Ramos (cell line): ENCODE measurements around the gene VTA1.
"Not testable (repeated sequence)": the region's sequence is repeated elsewhere in the genome, so short reads cannot be mapped to it uniquely, and the experiment has no call there.

Source experiments
- in situ Hi-C: fragments of 300-500 bp; cut with MboI; formaldehyde crosslinking; loops from one replicate; pipeline ENCODE4 v1.14.3; 2022; ENCODE audit warnings: low sequenced_read_pairs; ENCODE audit not compliant: unreplicated experiment

Gene VTA1

GRCh38 chr6:142222022-142222421, 75.0 kb downstream of the VTA1 start:
- in situ Hi-C loops: no loop called here

DNA sequence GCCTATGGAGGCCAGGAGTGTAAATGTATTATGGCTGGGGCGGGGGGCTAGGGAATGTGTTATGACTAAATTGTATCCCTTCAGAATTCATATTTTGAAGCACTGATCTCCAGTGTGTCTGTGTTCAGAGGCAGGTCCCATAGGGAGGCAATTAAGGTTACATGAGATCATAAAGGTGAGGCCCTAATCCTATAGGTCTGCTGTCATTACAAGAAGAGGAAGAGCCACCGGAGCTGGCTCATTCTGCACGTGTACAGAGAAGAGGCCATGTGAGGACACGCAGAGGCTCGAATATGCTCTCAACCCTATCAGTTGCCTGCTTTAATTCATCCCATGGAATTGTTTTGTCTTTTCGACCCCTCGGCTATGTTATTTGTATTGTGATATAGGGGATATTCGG, 76.9 kb downstream of the VTA1 start:
- in situ Hi-C loops: no loop called here

GRCh38 chr6:142225115-142225514, 78.1 kb downstream of the VTA1 start:
- in situ Hi-C loops: no loop called here

DNA sequence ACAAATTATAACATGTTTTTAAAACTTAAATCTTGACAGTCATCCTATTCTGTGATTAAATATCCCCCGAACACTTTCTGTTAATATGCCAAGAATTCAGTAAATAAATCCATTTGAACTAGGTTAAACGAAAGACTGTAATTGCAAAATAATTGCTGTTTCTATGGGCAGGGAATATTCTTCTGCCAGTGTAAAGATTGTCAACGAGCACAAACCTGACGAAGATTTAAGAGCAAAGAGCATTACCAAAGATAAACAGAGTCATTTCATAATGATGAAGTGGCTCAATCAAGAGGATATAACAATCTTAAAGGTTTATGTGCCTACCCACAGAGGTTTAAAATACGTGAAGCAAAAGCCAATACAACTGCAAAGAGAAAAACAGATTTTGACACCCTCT, 78.5 kb downstream of the VTA1 start:
- in situ Hi-C loops: no loop called here

DNA sequence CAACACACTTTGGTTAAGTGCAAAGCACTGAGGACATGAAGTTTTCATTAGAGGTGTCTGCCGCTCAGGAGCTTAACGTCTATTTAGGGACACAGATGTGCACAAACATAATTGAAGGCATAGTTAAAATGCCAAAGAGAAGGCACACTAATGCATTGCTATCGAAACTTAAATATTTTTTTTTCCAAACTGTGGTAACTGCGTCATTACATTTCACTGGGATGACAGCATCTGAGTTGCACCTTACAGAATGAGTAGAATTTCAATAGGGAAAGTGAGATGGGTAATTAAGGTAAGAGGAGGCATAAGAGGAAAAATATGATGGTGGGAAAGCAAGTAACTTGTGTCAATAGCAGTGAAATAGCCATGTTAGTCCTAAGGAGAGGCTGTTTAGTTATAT, 79.7 kb downstream of the VTA1 start:
- in situ Hi-C loops: no loop called here

DNA sequence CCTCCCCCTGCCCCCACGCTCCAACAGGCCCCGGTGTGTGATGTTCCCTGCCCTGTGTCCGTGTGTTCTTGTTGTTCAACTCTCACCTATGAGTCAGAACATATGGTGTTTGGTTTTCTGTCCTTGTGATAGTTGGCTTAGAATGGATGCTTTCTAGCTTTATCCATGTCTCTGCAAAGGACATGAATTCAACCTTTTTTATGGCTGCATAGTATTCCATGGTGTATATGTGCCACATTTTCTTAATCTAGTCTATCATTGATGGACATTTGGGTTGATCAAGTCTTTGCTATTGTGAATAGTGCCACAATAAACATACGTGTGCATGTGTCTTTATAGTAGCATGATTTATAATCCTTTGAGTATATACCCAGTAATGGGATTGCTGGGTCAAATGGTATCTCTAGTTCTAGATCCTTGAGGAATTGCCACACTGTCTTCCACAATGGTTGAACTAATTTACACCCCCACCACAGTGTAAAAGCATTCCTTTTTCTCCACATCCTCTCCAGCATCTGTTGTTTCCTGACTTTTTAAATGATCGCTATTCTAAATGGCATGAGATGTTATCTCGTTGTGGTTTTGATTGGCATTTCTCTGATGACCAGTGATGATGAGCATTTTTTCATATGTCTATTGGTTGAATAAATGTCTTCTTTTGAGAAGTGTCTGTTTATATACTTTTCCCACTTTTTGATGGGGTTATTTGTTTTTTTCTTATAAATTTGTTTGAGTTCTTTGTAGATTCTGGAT, 82.6 kb downstream of the VTA1 start:
- in situ Hi-C loops: not testable (repeated sequence)

GRCh38 chr6:142232206-142233044, 85.4 kb downstream of the VTA1 start:
- in situ Hi-C loops: not testable (repeated sequence)

- in situ Hi-C loops: no loop called here
These were observed 87.1 kb downstream of the VTA1 start for GRCh38 chr6:142233945-142234682.

DNA sequence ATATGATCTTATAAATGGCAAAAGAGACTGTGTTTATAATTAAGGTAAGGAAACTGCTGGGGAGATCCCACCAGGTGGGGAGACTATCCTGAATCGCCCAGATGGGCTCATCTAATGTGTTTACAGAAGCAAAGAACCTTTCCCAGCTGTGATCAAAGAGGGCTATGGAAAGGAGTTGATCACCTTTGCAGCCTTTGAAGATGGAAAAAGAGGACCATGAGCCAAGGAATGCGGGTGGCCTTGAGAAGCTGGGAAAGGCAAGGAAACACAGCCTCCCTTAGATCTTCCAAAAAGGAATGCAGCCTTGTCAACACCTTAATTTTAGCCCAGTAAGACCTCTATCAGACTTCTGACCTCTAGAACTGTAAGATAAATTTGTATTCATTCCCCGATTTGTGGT, 88.2 kb downstream of the VTA1 start:
- in situ Hi-C loops: no loop called here

DNA sequence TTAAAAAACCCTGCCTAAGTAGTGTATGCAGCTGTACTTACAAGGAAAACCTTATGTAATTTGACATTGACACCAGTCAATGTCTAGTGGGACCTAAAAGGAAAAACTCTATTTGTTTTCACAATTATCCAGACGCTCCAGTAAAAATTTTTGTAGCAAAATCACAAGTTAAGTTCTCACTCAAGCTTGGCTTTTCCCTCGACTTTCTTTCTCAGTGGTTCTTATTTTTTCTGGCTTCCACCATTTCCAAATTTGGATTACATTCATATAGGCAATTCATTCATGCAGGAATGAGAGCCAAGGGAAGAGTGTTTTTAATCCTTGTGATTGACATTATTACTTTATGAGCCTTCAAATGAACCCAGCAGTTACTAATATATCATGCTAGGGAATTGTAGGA, 88.7 kb downstream of the VTA1 start:
- in situ Hi-C loops: no loop called here

DNA sequence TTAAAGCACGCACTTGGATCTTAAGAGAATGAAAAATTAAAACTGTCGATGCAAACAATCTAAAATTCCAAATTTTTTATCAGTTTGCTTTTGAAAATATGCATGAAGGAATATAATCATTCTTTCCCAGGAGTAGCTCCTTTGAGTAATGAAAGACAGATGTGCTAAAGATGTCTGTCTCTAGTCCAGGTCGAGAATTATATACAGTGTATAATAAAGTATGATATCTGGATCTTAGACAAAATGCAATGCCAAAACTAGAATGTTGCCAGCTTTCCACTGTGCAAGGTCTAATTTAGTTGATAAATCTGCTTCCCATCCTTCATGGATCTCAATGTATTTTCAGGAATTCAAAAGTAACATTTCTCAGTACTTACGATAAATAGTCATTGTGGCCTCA, 89.6 kb downstream of the VTA1 start:
- in situ Hi-C loops: no loop called here

- in situ Hi-C loops: no loop called here
These were observed 91.8 kb downstream of the VTA1 start for GRCh38 chr6:142238881-142239280.

DNA sequence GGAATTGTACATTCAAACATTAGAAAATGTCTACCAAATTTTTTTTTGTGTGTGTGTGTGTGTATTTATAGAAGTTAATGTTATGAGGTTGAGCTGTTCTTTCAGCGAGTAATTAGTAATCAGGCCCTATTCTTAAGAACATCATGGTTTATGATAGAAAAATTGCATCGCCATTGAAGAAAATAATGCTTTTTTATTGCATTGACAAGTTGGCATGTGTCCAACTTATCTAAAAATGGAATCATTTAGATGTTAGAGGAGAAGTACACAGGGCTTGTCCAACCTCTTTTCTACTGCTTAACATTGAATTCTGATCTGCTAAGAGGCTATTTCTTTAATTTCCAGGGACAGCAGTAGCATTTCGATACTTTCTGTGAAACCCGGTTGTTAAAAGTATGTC, 93.1 kb downstream of the VTA1 start:
- in situ Hi-C loops: no loop called here

DNA sequence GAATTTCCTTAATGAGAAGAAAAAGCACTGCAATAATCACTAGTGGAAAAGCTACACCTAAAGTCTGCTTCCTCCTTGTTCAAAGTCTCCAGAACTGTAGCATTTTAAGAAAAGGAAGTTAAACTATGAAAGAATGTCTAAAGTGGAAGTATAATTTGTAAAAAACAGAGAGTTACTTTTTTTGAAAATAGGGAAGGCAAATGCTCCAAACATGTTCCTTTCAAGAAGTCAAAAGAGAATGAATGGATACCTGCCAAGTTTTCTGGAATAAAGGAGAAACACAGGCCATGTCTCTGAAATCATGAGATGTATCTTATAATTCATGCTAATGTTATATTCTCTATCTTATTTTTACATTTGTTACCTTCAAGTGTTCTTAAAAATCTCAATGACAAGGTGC, 94.0 kb downstream of the VTA1 start:
- in situ Hi-C loops: no loop called here

GRCh38 chr6:142242269-142242668, 95.2 kb downstream of the VTA1 start:
- in situ Hi-C loops: no loop called here

DNA sequence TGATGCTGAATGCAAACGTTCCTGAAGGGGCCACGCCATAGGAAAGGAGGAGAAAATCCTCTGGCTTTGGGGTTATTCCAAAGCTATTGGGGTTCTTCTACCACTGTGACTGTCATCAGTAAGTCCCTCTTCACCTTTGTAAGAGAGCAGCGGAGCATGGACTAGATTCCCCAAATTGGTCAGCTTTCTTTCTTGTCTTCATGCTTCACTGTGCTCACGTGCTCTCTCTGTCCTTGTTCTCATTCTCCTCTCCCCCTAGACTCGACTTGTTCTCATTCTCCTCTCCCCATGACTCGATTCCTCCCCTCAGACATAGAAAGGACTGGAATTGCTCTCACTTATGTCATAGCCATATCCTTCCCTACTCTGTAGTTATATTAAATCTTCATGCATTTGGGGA, 99.9 kb downstream of the VTA1 start:
- in situ Hi-C loops: no loop called here

- in situ Hi-C loops: no loop called here
These were observed 102.2 kb downstream of the VTA1 start for GRCh38 chr6:142249266-142249665.

- in situ Hi-C loops: no loop called here
These were observed 104.9 kb downstream of the VTA1 start for GRCh38 chr6:142251930-142252445.

GRCh38 chr6:142254513-142254912, 107.5 kb downstream of the VTA1 start:
- in situ Hi-C loops: no loop called here

DNA sequence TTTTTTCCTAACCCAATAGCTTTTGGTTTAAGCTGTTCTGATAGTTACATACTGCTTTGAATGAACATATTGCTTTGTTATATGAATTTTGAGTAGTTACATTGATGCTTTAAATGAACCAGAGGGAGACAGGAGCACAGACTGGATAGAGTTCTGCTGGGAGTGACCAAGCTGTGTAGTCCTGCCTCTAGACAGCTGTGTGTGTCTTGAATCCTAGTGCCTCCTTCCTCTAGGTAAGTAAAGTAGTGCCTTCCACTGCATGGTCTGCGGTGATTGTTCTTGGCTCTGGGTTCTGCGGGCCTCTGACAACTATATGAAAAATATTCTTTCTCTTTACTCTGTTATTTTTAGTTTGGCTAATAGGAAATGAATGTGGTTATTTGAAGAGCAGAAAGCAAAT, 108.7 kb downstream of the VTA1 start:
- in situ Hi-C loops: no loop called here

DNA sequence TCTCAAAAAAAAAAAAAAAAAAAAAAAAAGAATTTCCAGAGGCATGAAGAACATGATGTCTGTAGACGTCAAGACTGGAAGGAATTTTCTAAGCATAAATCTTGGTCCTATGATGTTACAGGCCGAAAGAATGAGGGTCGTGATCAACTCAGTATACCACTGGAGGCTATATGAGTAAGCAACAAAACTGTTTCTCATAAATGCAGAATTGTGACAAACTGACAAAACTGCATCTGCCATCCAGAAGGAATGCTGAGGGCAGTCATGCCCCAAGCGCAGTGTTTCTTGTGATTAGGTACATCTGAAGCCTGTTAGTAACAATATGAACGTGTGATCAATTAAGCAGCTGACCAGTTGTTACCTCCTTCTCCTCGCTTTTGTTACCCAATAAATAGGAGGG, 111.2 kb downstream of the VTA1 start:
- in situ Hi-C loops: no loop called here
